Neural crest cell (in vitro differentiated cells): Measurements from ENCODE around the gene PKD1. TPM values are rescaled to one million over a fixed set of nuclear protein-coding genes. Genes with fewer than 3 reads are reported as not detected.
A peak's percentile ranks its signal among the peaks of the same experiment; 100 is the strongest.

Experiments
- DNase-seq: peaks from one replicate; pipeline ENCODE4 v3.0.0; 2021; ENCODE audit warnings: low read depth, mixed read lengths, low spot score
- H3K27ac Mint-ChIP-seq: one replicate; pipeline ENCODE4 v1.8.0; 2021; ENCODE audit warnings: mild to moderate bottlenecking, mixed read lengths; ENCODE audit not compliant: unreplicated experiment
- H3K27me3 Mint-ChIP-seq: 2 replicates; pipeline ENCODE4 v1.8.0; 2021; ENCODE audit warnings: low read depth, mild to moderate bottlenecking, mixed read lengths
- H3K36me3 Mint-ChIP-seq: 2 replicates; pipeline ENCODE4 v1.8.0; 2021; ENCODE audit warnings: low read depth, mild to moderate bottlenecking, mixed read lengths
- H3K4me1 Mint-ChIP-seq: 2 replicates; pipeline ENCODE4 v1.8.0; 2021; ENCODE audit warnings: mixed read lengths
- H3K4me3 Mint-ChIP-seq: one replicate; pipeline ENCODE4 v1.8.0; 2021; ENCODE audit warnings: mild to moderate bottlenecking, mixed read lengths
- H3K9me3 Mint-ChIP-seq: 2 replicates; pipeline ENCODE4 v1.8.0; 2021; ENCODE audit warnings: mixed read lengths
- total RNA-seq: library from RNA; stranded (reverse); gene quantifications from 2 replicates; pipeline ENCODE4 v1.2.1, GENCODE V29; 2021
- TF ChIP-seq, protein P1 (sequence below): fragments of 200-600 bp; sonication (generic); conservative IDR thresholded peaks from 2 replicates; pipeline ENCODE4 v1.5.0; 2021; ENCODE audit warnings: antibody characterized with exemption, mild to moderate bottlenecking

The PKD1 gene
- total RNA-seq, 1 donor from 2014 or later = 115 TPM

DNA sequence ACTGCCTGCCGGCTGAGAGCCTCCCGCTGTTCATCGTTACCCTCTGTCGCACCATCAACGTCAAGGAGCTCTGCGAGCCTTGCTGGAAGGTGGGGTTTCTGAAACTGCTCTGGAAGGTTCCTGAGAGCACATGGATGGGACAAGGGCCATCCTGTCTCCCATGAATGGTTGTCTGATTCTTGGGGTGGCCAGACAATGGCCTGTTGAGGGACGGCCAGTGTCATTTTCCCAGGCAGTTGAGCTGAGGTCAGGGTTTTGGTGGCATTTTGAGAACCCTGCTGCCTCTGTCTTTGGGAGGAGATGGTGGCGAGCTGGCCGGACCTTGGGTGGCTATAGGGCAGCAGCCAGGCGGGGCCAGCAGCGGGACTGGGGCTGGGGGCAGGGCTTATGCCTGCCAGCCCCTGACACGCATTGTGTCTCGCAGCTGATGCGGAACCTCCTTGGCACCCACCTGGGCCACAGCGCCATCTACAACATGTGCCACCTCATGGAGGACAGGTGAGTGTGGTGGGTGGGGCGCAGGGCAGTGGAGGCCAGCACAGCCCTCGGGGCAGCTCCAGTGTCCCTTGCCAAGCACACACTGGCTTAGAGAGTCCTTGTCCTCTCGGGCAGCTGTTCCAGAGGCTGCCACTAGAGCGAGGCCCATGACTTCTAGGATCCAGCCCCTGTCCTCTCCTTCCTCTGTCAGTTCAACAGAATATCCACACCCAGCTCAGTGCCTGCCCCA, 78.9 kb downstream of the PKD1 start:
- Mint-ChIP-seq H3K4me3 (no peak overlapping the region), H3K27ac (no peak overlapping the region)

DNA sequence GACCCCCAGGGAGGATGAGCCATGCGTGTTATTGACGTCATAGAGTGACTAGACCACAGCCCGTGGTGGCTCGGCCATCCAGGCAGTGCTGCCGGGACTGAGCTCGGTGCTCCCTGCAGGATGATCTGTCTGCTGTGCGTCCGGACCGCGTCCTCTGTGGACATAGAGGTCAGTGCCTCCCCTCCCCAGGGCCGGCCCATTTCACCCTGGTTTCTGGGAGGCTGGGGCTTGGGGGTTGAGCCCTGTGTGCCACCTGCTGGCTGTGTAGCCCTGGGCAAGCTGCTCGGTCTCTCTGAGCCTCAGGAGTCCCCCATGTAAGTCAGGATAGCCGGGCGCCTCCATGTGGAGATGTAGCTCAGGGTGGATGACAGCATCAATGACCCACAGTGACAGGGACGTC, 79.6 kb downstream of the PKD1 start:
- H3K4me3 Mint-ChIP-seq = peak overlapping the region; percentile 64
- TF ChIP-seq, protein P1, sequence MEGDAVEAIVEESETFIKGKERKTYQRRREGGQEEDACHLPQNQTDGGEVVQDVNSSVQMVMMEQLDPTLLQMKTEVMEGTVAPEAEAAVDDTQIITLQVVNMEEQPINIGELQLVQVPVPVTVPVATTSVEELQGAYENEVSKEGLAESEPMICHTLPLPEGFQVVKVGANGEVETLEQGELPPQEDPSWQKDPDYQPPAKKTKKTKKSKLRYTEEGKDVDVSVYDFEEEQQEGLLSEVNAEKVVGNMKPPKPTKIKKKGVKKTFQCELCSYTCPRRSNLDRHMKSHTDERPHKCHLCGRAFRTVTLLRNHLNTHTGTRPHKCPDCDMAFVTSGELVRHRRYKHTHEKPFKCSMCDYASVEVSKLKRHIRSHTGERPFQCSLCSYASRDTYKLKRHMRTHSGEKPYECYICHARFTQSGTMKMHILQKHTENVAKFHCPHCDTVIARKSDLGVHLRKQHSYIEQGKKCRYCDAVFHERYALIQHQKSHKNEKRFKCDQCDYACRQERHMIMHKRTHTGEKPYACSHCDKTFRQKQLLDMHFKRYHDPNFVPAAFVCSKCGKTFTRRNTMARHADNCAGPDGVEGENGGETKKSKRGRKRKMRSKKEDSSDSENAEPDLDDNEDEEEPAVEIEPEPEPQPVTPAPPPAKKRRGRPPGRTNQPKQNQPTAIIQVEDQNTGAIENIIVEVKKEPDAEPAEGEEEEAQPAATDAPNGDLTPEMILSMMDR = no peak
- H3K4me1 Mint-ChIP-seq = no peaks in the 10 kb centered on the region
- no peak overlapping the region for H3K27ac Mint-ChIP-seq
- H3K27me3 Mint-ChIP-seq = no peaks in the 10 kb centered on the region
- no peaks in the 10 kb centered on the region for H3K9me3 Mint-ChIP-seq
- H3K36me3 Mint-ChIP-seq = peaks cover 3% of the 10 kb centered on the region
- DNase-seq = no peak

More for the DNA sequence above, 78.9 kb downstream of the PKD1 start:
- TF ChIP-seq, protein P1 = peak; percentile 52
- Mint-ChIP-seq H3K36me3 (no peaks in the 10 kb centered on the region), H3K4me1 (no peaks in the 10 kb centered on the region), H3K27me3 (no peaks in the 10 kb centered on the region), H3K9me3 (no peaks in the 10 kb centered on the region)
- no peak for DNase-seq

DNA sequence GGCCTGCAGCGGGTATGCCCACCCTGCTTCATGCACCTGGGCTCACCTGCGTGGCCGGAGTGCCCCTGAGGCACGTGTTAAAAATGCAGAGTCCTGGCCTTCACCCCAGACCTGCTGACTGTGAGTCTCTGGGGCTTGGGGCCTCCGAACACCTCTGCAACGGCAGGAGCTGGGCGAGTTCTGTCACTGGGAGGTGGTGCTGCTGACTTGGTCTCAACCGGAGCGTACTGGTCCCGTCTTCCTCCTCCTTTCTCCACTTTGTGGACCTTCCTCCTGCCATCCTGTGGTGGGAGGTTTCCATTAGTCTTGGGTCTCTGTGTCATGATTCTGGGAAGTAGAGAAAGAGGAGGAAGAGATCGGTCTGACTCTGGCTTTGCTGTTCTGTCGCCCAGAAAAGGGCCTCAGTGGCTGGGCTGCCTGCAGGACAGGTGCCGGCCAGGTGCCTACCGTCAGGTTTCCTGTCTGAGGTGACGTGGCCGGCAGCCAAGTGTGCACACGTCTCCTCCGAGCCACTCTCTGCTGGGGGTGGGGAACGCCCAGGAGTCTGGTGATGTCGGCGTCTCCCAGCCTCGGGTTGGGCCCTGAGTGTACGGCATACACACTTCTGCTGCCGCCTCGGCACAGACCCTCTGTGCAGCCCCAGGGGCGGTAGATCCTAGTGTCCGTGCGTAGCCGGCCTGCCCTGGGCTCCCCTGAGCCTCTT, 81.0 kb downstream of the PKD1 start:
- DNase-seq = no peak
- TF ChIP-seq, protein P1 = no peak
- H3K4me3 Mint-ChIP-seq = no peak overlapping the region
- H3K4me1 Mint-ChIP-seq = no peaks in the 10 kb centered on the region
- no peaks in the 10 kb centered on the region for H3K9me3 Mint-ChIP-seq
- H3K27me3 Mint-ChIP-seq = no peaks in the 10 kb centered on the region
- H3K27ac Mint-ChIP-seq = no peak overlapping the region
- H3K36me3 Mint-ChIP-seq = peaks cover 3% of the 10 kb centered on the region

DNA sequence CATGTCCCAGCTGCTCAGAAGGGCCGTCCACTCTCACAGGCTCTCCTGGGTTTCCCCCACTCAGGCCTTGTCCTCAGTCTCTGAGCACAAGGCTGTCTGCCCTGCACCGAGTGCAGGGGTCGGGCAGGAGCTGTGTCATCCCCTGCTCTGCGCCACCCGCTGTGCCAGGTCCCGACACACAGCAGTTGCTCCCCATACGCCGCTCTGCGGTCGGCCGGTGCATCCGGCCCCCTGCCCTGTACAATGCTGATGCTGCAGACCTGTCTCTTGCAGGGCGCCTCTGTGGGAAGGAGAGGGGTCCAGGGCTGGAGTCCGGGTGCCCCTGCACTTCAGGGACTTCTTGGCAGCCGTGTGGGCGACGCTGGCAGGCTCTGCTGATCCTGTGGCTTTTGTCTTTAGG, 81.8 kb downstream of the PKD1 start:
- no peaks in the 10 kb centered on the region for H3K27me3 Mint-ChIP-seq
- H3K4me3 Mint-ChIP-seq = no peak overlapping the region
- peaks cover 3% of the 10 kb centered on the region for H3K36me3 Mint-ChIP-seq
- H3K27ac Mint-ChIP-seq = no peak overlapping the region
- DNase-seq = no peak
- peaks cover under 1% of the 10 kb centered on the region for H3K4me1 Mint-ChIP-seq
- no peaks in the 10 kb centered on the region for H3K9me3 Mint-ChIP-seq
- TF ChIP-seq, protein P1 = no peak

DNA sequence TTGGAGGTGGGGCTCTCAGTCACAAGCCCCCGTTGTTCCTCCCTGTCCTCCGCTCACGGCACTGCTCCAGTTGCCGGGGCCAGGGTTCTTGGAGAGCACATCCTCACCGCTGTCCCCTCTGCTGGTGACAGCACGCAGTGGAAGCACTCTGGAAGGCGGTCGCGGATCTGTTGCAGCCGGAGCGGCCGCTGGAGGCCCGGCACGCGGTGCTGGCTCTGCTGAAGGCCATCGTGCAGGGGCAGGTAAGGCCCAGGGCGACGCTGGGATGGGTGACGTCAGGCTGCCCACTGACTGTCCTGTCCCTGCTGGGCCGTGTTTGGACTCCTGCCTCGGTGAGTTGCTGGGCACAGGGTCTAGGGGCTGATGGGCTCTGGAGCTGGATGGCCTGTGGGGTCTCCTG, 82.5 kb downstream of the PKD1 start:
- Mint-ChIP-seq H3K27ac (no peak overlapping the region), H3K36me3 (peaks cover 3% of the 10 kb centered on the region)
- TF ChIP-seq, protein P1 = no peak

More for the DNA sequence above, 82.5 kb downstream of the PKD1 start:
- Mint-ChIP-seq H3K9me3 (no peaks in the 10 kb centered on the region), H3K4me1 (peaks cover 7% of the 10 kb centered on the region), H3K4me3 (no peak overlapping the region), H3K27me3 (no peaks in the 10 kb centered on the region)
- DNase-seq = no peak
